Panc1 (cell line): Measurements from ENCODE around the gene GPAM. TPM values are rescaled to one million over a fixed set of nuclear protein-coding genes. Genes with fewer than 3 reads are reported as not detected.

Experiments
- ATAC-seq: fragments of 200-7000 bp; cut with Tn5 transposase; 2 replicates; pipeline ENCODE4 v1.9.1; 2020; ENCODE audit warnings: mild to moderate bottlenecking, moderate library complexity
- BruUV-seq: library from RNA; stranded (reverse); fragments of 400-500 nt; replicated peaks from 2 replicates; lab custom pipeline; 2021; lab: Mats Ljungman, UMichigan
- CTCF ChIA-PET: fragments of 300-600 bp; sonication (Branson Sonifier 250); formaldehyde crosslinking; loops from one replicate; lab custom pipeline; 2022; ENCODE audit warnings: antibody characterized with exemption; lab: Charles Lee
- POLR2A ChIA-PET: fragments of 300-600 bp; sonication (Branson Sonifier 250); formaldehyde crosslinking; loops from one replicate; lab custom pipeline; 2022; ENCODE audit warnings: antibody characterized with exemption; lab: Charles Lee
- DNase-seq: peaks from one replicate; pipeline ENCODE4 v3.0.0-alpha.2; 2010; ENCODE audit warnings: low read depth, low spot score
- H3K27ac ChIP-seq: 2 replicates; pipeline ENCODE4 v1.5.1; 2011; ENCODE audit warnings: mild to moderate bottlenecking, low read length, inconsistent platforms
- H3K27me3 ChIP-seq: fragments of 200-500 bp; sonication (Bioruptor generic); 2 replicates; pipeline ENCODE4 v1.6.0; 2014; ENCODE audit warnings: low read length, inconsistent platforms; ENCODE audit not compliant: control insufficient read depth, insufficient read depth
- H3K36me3 ChIP-seq: fragments of 200-500 bp; sonication (Bioruptor generic); 2 replicates; pipeline ENCODE4 v1.5.1; 2014; ENCODE audit warnings: inconsistent platforms, mild to moderate bottlenecking, low read length, moderate library complexity; ENCODE audit not compliant: control insufficient read depth, insufficient read depth
- H3K4me1 ChIP-seq: 2 replicates; pipeline ENCODE4 v1.5.1; 2011; ENCODE audit warnings: inconsistent platforms, mild to moderate bottlenecking, low read length, moderate library complexity; ENCODE audit not compliant: control insufficient read depth, insufficient read depth
- H3K4me3 ChIP-seq, 2 experiments: 2 replicates each; pipeline ENCODE4 v1.5.1; 2011 to 2012; ENCODE audit warnings: low read depth in 2 of 2, low read length in 2 of 2, mild to moderate bottlenecking in 2 of 2, inconsistent platforms in 1 of 2, moderate library complexity in 1 of 2
- H3K9me3 ChIP-seq: fragments of 200-500 bp; sonication (Bioruptor generic); 2 replicates; pipeline ENCODE4 v1.5.1; 2014; ENCODE audit warnings: low read depth, mild to moderate bottlenecking, inconsistent platforms, low read length, moderate library complexity; ENCODE audit not compliant: control insufficient read depth, insufficient read depth
- CTCF ChIP-seq: fragments of 450-650 bp; IDR thresholded peaks from 2 replicates; pipeline ENCODE4 v1.5.1; 2017; ENCODE audit warnings: mild to moderate bottlenecking
- POLR2AphosphoS5 ChIP-seq: IDR thresholded peaks from 2 replicates; pipeline ENCODE4 v1.6.1; 2012; ENCODE audit warnings: mild to moderate bottlenecking, low read depth, low read length, moderate library complexity
- REST ChIP-seq, 2 experiments: IDR thresholded peaks; 2 replicates each; pipeline ENCODE4 v1.6.1; 2011 to 2012; ENCODE audit warnings: low read depth in 2 of 2, control low read depth in 1 of 2, low read length in 1 of 2, mild to moderate bottlenecking in 1 of 2, moderate library complexity in 1 of 2; ENCODE audit not compliant: insufficient read depth in 1 of 2
- SIN3A ChIP-seq: IDR thresholded peaks from 2 replicates; pipeline ENCODE4 v1.6.1; 2012; ENCODE audit warnings: low read depth, mild to moderate bottlenecking, low read length, moderate library complexity, borderline replicate concordance; ENCODE audit not compliant: insufficient read depth
- TCF7L2 ChIP-seq: IDR thresholded peaks from 2 replicates; pipeline ENCODE4 v1.6.1; 2011; ENCODE audit warnings: mild to moderate bottlenecking, low read depth, low read length, inconsistent platforms
- in situ Hi-C: cut with HindIII; loops from 2 replicates; pipeline ENCODE4 v1.10.0; 2016; ENCODE audit warnings: low sequenced_read_pairs, low pct_unique_long_range_greater_than_20kb
- intact Hi-C: fragments of 100-400 bp; cut with micrococcal nuclease; formaldehyde crosslinking; loops from one replicate; pipeline ENCODE4 v1.10.0; 2022; ENCODE audit not compliant: unreplicated experiment
- total RNA-seq: library from RNA; stranded (reverse); gene quantifications from one replicate; pipeline ENCODE4 v1.2.1, GENCODE V29; 2021; ENCODE audit not compliant: unreplicated experiment

The GPAM gene
- total RNA-seq, 1 experiment from 2014 or later = 8.0 TPM

- H3K9me3 ChIP-seq = peaks cover 8% of the 10 kb centered on the region
- peaks cover 7% of the 10 kb centered on the region; the same call in 1 of the 2 replicates for H3K36me3 ChIP-seq
- peak overlapping the region; percentile 79; the same call in 1 of the 2 replicates for H3K27ac ChIP-seq
- H3K4me3 ChIP-seq = peak overlapping the region; percentile 92 to 96; a peak in 3 of 4 replicates
- ChIA-PET CTCF (no interaction called here), POLR2A (no interaction called here)
- in situ Hi-C loops (no loop called here), intact Hi-C loops (loop anchor here (10.0 kb wide), 2 partner anchors 120 to 250 kb away; no protein-coding TSS in a partner anchor)
- peaks cover 13% of the 10 kb centered on the region for H3K4me1 ChIP-seq
- no peak for TF ChIP-seq POLR2AphosphoS5
- no peak for TF ChIP-seq CTCF
- no peak for TF ChIP-seq TCF7L2
- TF ChIP-seq SIN3A = no peak
- no peak for TF ChIP-seq REST (IDR thresholded peaks at IDR 0.05; ENCODE audit: insufficient read depth in 1 of 2, low read depth in 2 of 2, low read length in 1 of 2)
- no TSS peak for BruUV-seq
- no peaks in the 10 kb centered on the region for H3K27me3 ChIP-seq
- DNase-seq (no peak), ATAC-seq (no peak)
Measured at GRCh38 chr10:112184379-112184778, 814 bp upstream of the GPAM start.

GRCh38 chr10:112184052-112184371 is 447 bp upstream of the GPAM start:
- ChIA-PET CTCF (no interaction called here), POLR2A (no interaction called here)
- Histone ChIP-seq H3K4me3 (peak overlapping the region; percentile 92 to 96), H3K27ac (peak overlapping the region; percentile 79), H3K36me3 (peaks cover 7% of the 10 kb centered on the region; the same call in 1 of the 2 replicates), H3K4me1 (peaks cover 13% of the 10 kb centered on the region), H3K9me3 (peaks cover 8% of the 10 kb centered on the region), H3K27me3 (no peaks in the 10 kb centered on the region)
- no TSS peak for BruUV-seq
- TF ChIP-seq TCF7L2 (no peak), SIN3A (no peak), CTCF (no peak), POLR2AphosphoS5 (no peak), REST (IDR thresholded peaks at IDR 0.05; ENCODE audit: insufficient read depth in 1 of 2, low read depth in 2 of 2, low read length in 1 of 2) (no peak)
- intact Hi-C loops = loop anchor here (10.0 kb wide), 2 partner anchors 121 to 251 kb away; no protein-coding TSS in a partner anchor
- ATAC-seq (no peak), DNase-seq (no peak)
- in situ Hi-C loops = no loop called here
